Coronary artery (tissue), 2 donors: Measurements from ENCODE around the gene TIMM13.
"Not testable (repeated sequence)": the region's sequence is repeated elsewhere in the genome, so short reads cannot be mapped to it uniquely, and the experiment has no call there.

Experiments used
- DNase-seq: peaks from one replicate; pipeline ENCODE4 v3.0.0-alpha.2; 2017; ENCODE audit warnings: low spot score
- H3K27ac ChIP-seq, 2 donors: fragments of 200-600 bp; sonication (generic); one replicate each; pipeline ENCODE4 v1.5.1; 2016 to 2019
- H3K4me3 ChIP-seq: fragments of 200-600 bp; sonication (generic); 2 replicates; pipeline ENCODE4 v1.5.1; 2016; ENCODE audit warnings: mild to moderate bottlenecking, moderate library complexity
- CTCF ChIP-seq: fragments of 200-600 bp; sonication (generic); IDR thresholded peaks from one replicate; pipeline ENCODE4 v1.5.1; 2019; ENCODE audit warnings: antibody characterized with exemption

TIMM13 gene

GRCh38 chr19:2394054-2394441 is 33.3 kb downstream of the TIMM13 start:
- DNase-seq, result no peak
- Histone ChIP-seq H3K27ac (no peak overlapping the region), H3K4me3 (peak overlapping the region; percentile 54)
- no peak for TF ChIP-seq CTCF

- H3K27ac ChIP-seq, DNase-seq, H3K4me3 ChIP-seq: not testable (repeated sequence)
These were observed 34.5 kb downstream of the TIMM13 start for GRCh38 chr19:2392899-2393298.

- Histone ChIP-seq H3K27ac (no peak overlapping the region), H3K4me3 (no peak overlapping the region)
- TF ChIP-seq CTCF, result no peak
- DNase-seq, result no peak
These were observed 35.0 kb downstream of the TIMM13 start for GRCh38 chr19:2392366-2392765.

GRCh38 chr19:2391118-2391725 is 36.2 kb downstream of the TIMM13 start:
- H3K27ac ChIP-seq, result no peak overlapping the region
- DNase-seq, result no peak
- H3K4me3 ChIP-seq, result no peak overlapping the region
- peak; percentile 61 for TF ChIP-seq CTCF

- H3K27ac ChIP-seq, result no peak overlapping the region
- no peak overlapping the region for H3K4me3 ChIP-seq
- no peak for DNase-seq
- no peak for TF ChIP-seq CTCF
These were observed 37.8 kb downstream of the TIMM13 start for GRCh38 chr19:2389594-2389993.

GRCh38 chr19:2387367-2388288 is 39.8 kb downstream of the TIMM13 start:
- DNase-seq, result no peak
- Histone ChIP-seq H3K4me3 (no peak overlapping the region), H3K27ac (no peak overlapping the region)
- TF ChIP-seq CTCF, result no peak

- Histone ChIP-seq H3K4me3 (no peak overlapping the region), H3K27ac (no peak overlapping the region)
- no peak for DNase-seq
- no peak for TF ChIP-seq CTCF
These were observed 42.2 kb downstream of the TIMM13 start for GRCh38 chr19:2385053-2385721.
